NCI-H524 (cell line): Measurements from ENCODE around the gene XKR3.
"Not testable (repeated sequence)": the region's sequence is repeated elsewhere in the genome, so short reads cannot be mapped to it uniquely, and the experiment has no call there.

Source experiments
- DNase-seq, 2 experiments: peaks; one replicate each; lab custom pipeline; 2025; lab: John Stamatoyannopoulos, UW

The XKR3 gene

GRCh38 chr22:16824716-16825687 is at the start of gene XKR3:
Gene XKR3 (minus strand): TSS chr22:16825411. CDS start chr22:16808073, 17,338 bp downstream.
- DNase-seq, result no peak

- not testable (repeated sequence) for DNase-seq
Observed at GRCh38 chr22:16869640-16870039, 44.4 kb upstream of the XKR3 start.

DNA sequence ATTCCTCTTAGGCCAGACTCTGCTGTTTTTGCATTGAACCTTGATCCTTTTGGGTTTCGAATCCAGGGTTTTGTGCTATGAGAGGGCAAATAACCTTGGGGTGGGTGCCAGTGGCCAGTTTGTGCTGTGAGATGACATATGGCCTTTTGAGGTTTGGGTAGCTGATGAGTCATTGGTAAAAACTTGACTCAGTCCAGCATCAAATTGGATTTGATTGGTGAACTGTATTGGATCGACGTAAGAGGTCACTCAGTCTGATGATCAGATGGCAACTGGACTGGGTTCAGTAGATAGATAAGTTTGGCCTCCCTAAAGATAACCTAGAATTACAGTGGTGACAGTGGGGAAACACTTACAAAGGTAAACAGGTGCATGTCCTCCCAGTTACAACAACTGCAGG is 41.0 kb upstream of the XKR3 start:
- DNase-seq, result no peak

GRCh38 chr22:16856851-16857250 is 31.6 kb upstream of the XKR3 start:
- DNase-seq, result not testable (repeated sequence)

DNA sequence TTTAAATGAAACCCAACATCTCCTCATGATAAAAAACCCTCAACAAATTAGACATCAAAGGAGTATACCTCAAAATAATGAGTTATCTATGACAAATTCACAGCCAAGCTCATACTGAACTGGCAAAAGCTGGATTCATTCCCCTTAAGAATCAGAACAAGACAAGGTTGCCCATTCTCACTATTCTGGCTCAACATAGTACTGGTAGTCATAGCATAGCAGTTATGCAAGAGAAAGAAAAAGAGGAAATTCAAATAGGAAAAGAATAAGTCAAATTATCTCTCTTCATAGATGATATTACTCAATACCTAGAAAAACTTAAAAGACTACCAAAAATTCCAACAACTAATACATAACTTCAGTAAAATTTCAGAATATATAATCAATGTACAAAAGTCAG is 29.4 kb upstream of the XKR3 start:
- DNase-seq, result no peak

DNA sequence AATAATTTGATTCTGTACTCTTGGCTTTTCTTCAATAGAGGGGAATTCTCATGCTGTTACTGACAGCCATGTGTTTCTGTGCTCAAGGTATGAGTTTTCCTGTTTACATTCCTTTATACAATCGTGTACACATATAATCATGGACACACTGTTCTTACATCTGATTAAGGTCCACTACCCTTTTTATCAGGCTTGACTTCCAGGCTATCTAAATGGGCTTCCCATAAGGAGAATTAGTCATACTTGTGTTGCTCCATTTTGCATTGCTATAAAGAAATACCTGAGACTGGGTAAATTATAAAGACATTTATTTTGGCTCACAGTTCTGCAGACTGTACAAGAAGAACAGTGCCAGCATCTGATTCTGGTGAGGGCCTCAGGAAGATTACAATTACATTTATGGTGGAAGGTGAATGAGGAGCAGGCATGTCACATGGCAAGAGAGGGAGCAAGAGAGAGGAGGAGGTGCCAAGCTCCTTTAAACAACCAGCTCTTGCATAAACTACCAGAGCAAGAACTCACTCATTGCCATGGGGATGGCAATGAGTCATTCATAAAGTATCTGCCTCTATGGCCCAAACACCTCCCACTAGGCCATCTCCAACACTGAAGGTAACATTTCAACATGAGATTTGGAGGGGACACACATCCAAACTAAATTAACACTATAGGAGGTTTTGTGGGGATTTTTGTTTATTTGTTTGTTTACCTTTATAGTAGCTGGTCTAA is 26.2 kb upstream of the XKR3 start:
- DNase-seq, result not testable (repeated sequence)

- DNase-seq, result no peak
Observed at GRCh38 chr22:16847271-16847670, 22.1 kb upstream of the XKR3 start.

DNA sequence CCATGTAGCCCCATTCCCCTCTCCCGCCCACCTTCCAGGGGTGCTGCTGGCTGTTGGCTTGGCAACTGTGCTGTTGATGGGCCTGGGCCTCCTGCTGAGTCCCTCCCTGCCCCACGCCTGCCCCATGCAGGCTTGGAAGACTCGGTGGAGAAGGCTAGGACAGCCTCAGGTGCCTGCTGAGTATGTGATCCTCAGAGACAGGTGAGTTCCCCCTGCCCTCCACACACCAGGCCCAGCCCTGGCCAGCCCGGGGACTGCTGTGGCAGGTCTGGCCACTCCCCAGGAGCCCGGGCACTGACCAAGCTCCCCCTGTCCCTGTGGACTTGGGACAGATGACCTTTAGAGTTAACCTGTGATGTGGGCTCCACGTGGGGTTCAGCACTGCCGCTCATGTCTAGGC is 20.7 kb upstream of the XKR3 start:
- no peak for DNase-seq

- no peak for DNase-seq
Observed at GRCh38 chr22:16845465-16845864, 20.3 kb upstream of the XKR3 start.

DNA sequence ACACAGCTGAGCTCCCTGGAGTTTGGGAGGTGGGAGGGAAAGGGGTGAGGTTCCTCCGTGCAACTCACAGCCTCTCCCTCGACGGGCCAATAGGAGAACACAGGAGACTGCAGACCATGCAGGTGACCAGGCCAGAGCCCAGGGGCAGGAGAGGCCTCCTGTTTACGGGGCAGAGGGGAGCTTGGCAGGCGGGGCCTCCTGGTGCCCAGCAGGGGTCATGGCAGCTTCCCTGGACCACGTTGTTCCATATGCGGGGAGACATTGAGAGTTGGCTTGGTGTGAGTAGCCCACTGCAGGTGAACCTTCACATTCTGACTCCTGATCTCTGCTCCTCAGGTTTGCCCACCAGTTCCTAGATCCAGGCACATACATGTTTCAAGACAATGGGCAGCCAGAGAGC is 19.3 kb upstream of the XKR3 start:
- no peak for DNase-seq

DNA sequence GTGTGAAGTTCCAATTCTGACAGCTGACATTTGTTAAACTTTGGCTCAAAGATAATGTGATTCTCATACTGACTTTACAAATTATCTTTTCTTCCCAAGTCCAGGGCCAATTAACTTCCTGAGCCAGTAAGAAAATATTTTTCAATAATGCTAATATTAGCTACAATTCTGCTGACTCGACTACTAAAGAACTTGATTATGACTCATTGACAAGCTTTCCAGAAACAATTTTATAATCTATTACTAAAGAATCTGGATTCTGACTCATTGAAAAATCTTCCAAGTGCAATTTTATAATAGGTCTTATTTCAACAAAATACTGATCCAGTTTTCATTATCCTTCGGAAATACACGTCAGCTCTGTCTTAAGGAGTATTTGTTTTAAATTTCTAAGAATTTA is 12.9 kb upstream of the XKR3 start:
- no peak for DNase-seq

GRCh38 chr22:16834971-16835370 is 9.8 kb upstream of the XKR3 start:
- no peak for DNase-seq

- no peak for DNase-seq
Observed at GRCh38 chr22:16831257-16831656, 6.0 kb upstream of the XKR3 start.

DNA sequence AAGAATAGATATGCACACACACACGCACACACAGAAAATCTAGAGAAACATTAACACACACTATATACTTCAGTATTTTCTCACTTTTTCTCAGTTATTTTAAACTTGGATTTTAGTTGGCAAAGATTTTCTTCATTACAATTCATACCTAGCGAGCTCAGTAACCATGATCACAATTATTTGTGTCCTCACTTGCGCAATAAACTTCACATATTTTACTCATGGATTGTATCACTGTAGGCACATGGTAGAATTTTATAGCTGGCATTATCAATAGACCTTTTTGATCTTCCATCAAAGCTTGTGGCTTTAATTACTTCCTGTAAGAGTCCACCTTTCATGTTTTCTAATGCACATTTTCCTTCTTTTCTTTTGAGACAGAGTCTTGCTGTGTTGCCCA is 4.8 kb upstream of the XKR3 start:
- no peak for DNase-seq

DNA sequence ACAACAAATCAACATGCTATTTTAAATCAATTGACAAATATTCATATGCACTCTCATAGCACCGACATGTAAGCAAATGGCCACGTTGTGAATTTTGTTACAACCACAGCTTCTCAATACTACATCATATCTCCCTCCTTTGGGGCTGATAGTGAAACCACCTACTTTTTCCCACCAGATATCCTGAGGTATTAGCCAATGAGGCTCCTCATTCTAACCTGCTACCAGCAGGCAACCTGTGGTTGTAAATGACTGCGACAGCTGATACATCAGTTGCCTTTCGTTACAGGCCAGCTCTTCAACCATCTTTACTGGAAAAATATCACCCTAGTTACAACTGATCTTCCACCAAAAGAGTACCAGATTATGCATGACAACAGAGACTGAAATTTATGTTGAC is 3.7 kb upstream of the XKR3 start:
- DNase-seq, result no peak

- no peak for DNase-seq
Observed at GRCh38 chr22:16827506-16827905, 2.3 kb upstream of the XKR3 start.

- DNase-seq, result no peak
Observed at GRCh38 chr22:16819249-16819648, 6.0 kb downstream of the XKR3 start.

- DNase-seq, result no peak
Observed at GRCh38 chr22:16818538-16818937, 6.7 kb downstream of the XKR3 start.

- DNase-seq, result no peak
Observed at GRCh38 chr22:16815073-16815472, 10.1 kb downstream of the XKR3 start.

DNA sequence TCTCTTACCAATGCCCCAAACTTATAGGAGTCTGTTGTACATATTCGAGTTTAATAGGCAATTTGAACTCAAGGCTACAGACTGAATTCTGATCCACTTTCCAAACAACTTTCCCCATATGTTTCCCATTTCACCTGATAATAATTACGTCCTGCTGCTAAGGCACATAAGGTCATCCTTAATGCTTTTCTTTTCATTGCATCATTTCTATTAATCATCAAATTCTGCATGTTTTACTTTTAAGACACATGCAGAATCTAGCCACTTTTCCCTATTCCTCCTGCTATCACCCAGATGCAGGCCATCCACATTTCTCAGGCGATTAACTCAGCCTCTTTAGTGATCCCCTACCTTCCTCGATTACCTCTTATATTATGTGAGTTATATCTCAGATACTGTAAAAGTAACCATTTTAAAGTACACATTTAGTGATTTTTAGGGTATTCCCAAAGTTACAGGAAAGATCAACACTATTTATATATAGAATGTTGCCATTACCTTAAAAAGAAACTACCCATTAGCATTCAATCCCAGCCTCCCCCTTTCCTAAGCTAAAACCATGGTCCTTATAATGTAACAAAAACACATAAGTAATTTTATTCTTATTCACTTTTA is 14.9 kb downstream of the XKR3 start:
- no peak for DNase-seq

DNA sequence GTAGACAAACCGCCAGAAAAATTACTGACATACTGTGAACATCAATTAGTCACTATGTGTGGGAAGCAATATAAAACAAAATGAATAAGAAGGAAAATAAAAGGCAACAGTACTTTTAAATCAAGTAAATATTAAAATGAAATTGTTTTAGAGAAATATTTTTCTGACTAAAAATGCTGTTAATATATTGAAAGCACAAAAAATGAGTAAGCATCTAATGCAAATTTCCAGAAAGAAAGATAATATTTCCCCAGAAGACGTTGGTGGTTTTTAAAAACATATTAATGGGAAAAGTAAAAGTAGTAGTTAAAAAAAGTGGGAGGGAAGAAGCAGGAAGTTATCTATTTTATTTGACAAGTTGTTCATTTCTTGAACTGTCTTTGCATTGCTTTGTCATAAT is 16.5 kb downstream of the XKR3 start:
- DNase-seq, result no peak

DNA sequence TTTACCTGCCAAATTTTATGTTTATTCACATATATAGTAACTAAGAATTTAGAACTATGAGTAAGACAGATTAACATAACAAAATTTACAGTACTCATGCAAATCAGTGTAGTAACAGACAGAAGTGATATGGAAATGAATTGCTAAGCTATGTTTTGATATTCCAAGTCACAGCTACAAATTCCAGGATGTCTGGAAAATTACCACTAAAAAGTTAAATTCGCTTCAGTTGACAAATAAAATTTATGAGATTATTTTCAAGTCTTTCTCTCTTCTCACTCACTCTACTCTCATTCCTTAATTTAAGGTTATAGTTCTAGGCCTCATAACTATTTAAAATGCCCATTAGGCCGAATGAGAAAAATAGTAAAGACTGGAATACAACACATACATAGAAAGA is 18.1 kb downstream of the XKR3 start:
- DNase-seq, result no peak

- DNase-seq, result no peak
Observed at GRCh38 chr22:16806401-16806800, 18.8 kb downstream of the XKR3 start.
